Naive thymus-derived CD8-positive, alpha-beta T cell (primary cell): ENCODE measurements around the gene SLC9B1. TPM values are rescaled to one million over a fixed set of nuclear protein-coding genes. Genes with fewer than 3 reads are reported as not detected.
"Not testable (repeated sequence)": the region's sequence is repeated elsewhere in the genome, so short reads cannot be mapped to it uniquely, and the experiment has no call there.

Experiments
- ATAC-seq, 2 donors: fragments of 150-1000 bp; cut with Tn5 transposase in 1 of 2; sonication (Bioruptor Pico), chemical (Tn5 transposase) in 1 of 2; 1 replicate in 1 of 2; 2 replicates in 1 of 2; pipeline ENCODE4 v1.10.0; 2021; ENCODE audit warnings: mild to moderate bottlenecking in 2 of 2, moderate library complexity in 2 of 2
- POLR2A ChIA-PET: fragments of 350-600 bp; sonication (Branson Sonifier 250); formaldehyde crosslinking; loops from one replicate; lab custom pipeline; 2021; ENCODE audit warnings: antibody characterized with exemption; lab: Charles Lee
- DNase-seq, 10 donors: peaks; one replicate each; pipeline versions ENCODE4 v3.0.0 to v3.0.0-alpha.2; 2020 to 2022
- H3K27ac Mint-ChIP-seq, 10 donors: one replicate each; pipeline ENCODE4 v1.8.0; 2020 to 2022; ENCODE audit warnings: mild to moderate bottlenecking in 10 of 10, mixed read lengths in 10 of 10, moderate library complexity in 4 of 10, inconsistent platforms in 1 of 10
- H3K27me3 Mint-ChIP-seq, 5 donors: one replicate each; pipeline ENCODE4 v1.8.0; 2021 to 2022; ENCODE audit warnings: mixed read lengths in 5 of 5
- H3K36me3 Mint-ChIP-seq, 3 donors: one replicate each; pipeline ENCODE4 v1.8.0; 2020 to 2022; ENCODE audit warnings: mixed read lengths in 3 of 3, mild to moderate bottlenecking in 2 of 3, inconsistent platforms in 1 of 3
- H3K4me1 Mint-ChIP-seq, 4 donors: one replicate each; pipeline ENCODE4 v1.8.0; 2021 to 2022; ENCODE audit warnings: mixed read lengths in 4 of 4
- H3K4me3 Mint-ChIP-seq, 10 donors: one replicate each; pipeline ENCODE4 v1.8.0; 2020 to 2022; ENCODE audit warnings: mild to moderate bottlenecking in 10 of 10, mixed read lengths in 10 of 10, moderate library complexity in 6 of 10, inconsistent platforms in 1 of 10
- H3K9me3 Mint-ChIP-seq, 9 donors: one replicate each; pipeline ENCODE4 v1.8.0; 2020 to 2022; ENCODE audit warnings: mixed read lengths in 9 of 9, mild to moderate bottlenecking in 3 of 9, inconsistent platforms in 1 of 9, moderate library complexity in 1 of 9
- polyA plus RNA-seq, 3 donors: library from polyadenylated mRNA; unstranded; fragments of 300-500 nt; fragmentation: Illumina TruSeq; gene quantifications; one replicate each; pipeline ENCODE4 v1.2.3, GENCODE V29; 2021
- total RNA-seq, 8 experiments: library from RNA in 2 of 8; stranded (reverse) in 2 of 8; gene quantifications; one replicate each; pipeline ENCODE4 v1.2.3 and lab custom pipeline; 2021 to 2026

The SLC9B1 gene
- total and polyA plus RNA-seq, 5 experiments from 2014 or later = 1.7 to 7.3 (median 3.7) TPM

GRCh38 chr4:102896547-102896946 lies 123.0 kb downstream of the SLC9B1 start:
- H3K9me3 Mint-ChIP-seq, H3K27me3 Mint-ChIP-seq, H3K4me3 Mint-ChIP-seq, H3K27ac Mint-ChIP-seq, ATAC-seq, DNase-seq, H3K4me1 Mint-ChIP-seq, H3K36me3 Mint-ChIP-seq, POLR2A ChIA-PET: not testable (repeated sequence)

GRCh38 chr4:102889866-102890265 lies 129.6 kb downstream of the SLC9B1 start:
- POLR2A ChIA-PET, H3K9me3 Mint-ChIP-seq, H3K4me1 Mint-ChIP-seq, H3K27ac Mint-ChIP-seq, H3K4me3 Mint-ChIP-seq, ATAC-seq, H3K27me3 Mint-ChIP-seq, DNase-seq: not testable (repeated sequence)
- H3K36me3 Mint-ChIP-seq = peaks cover 0 to 14% (median 0%) of the 10 kb centered on the region in 3 donors

- H3K4me1 Mint-ChIP-seq, H3K4me3 Mint-ChIP-seq, POLR2A ChIA-PET, DNase-seq, H3K27ac Mint-ChIP-seq, H3K9me3 Mint-ChIP-seq, H3K27me3 Mint-ChIP-seq, ATAC-seq: not testable (repeated sequence)
- peaks cover 0 to 14% (median 0%) of the 10 kb centered on the region in 3 donors for H3K36me3 Mint-ChIP-seq
Measured at GRCh38 chr4:102888570-102888969, 130.9 kb downstream of the SLC9B1 start.

GRCh38 chr4:102883278-102883677 lies 136.2 kb downstream of the SLC9B1 start:
- peaks cover 4 to 15% (median 4%) of the 10 kb centered on the region in 3 donors for H3K36me3 Mint-ChIP-seq
- peaks cover 0 to 4% (median 3%) of the 10 kb centered on the region in 9 donors for H3K9me3 Mint-ChIP-seq
- POLR2A ChIA-PET = no interaction called here
- DNase-seq (no peak), ATAC-seq (no peak)
- peak overlapping the region in 3 of 10 donors; percentile 32 to 69 (median 60) for H3K27ac Mint-ChIP-seq
- peaks cover 10 to 15% (median 11%) of the 10 kb centered on the region in 4 donors for H3K4me1 Mint-ChIP-seq
- no peak overlapping the region for H3K4me3 Mint-ChIP-seq
- no peaks in the 10 kb centered on the region for H3K27me3 Mint-ChIP-seq

GRCh38 chr4:102881343-102881742 lies 138.2 kb downstream of the SLC9B1 start:
- Mint-ChIP-seq H3K4me3 (no peak overlapping the region), H3K9me3 (peaks cover 0 to 11% (median 3%) of the 10 kb centered on the region in 9 donors), H3K27ac (peak overlapping the region in 1 of 10 donors; percentile 16), H3K36me3 (peaks cover 5 to 22% (median 16%) of the 10 kb centered on the region in 3 donors), H3K27me3 (no peaks in the 10 kb centered on the region), H3K4me1 (peaks cover 10 to 15% (median 11%) of the 10 kb centered on the region in 4 donors)
- POLR2A ChIA-PET = no interaction called here
- no peak for DNase-seq
- no peak for ATAC-seq

- DNase-seq (no peak), ATAC-seq (no peak)
- Mint-ChIP-seq H3K4me3 (no peak overlapping the region), H3K27ac (no peak overlapping the region), H3K36me3 (peaks cover 10 to 35% (median 26%) of the 10 kb centered on the region in 3 donors), H3K4me1 (peaks cover 15 to 30% (median 18%) of the 10 kb centered on the region in 4 donors), H3K27me3 (no peaks in the 10 kb centered on the region), H3K9me3 (peaks cover 0 to 11% (median 3%) of the 10 kb centered on the region in 9 donors)
- POLR2A ChIA-PET = no interaction called here
Measured at GRCh38 chr4:102878901-102879300, 140.6 kb downstream of the SLC9B1 start.

- POLR2A ChIA-PET, ATAC-seq, H3K27ac Mint-ChIP-seq, DNase-seq, H3K27me3 Mint-ChIP-seq, H3K4me3 Mint-ChIP-seq: not testable (repeated sequence)
- peaks cover 0 to 11% (median 3%) of the 10 kb centered on the region in 9 donors for H3K9me3 Mint-ChIP-seq
- peaks cover 13 to 25% (median 20%) of the 10 kb centered on the region in 4 donors for H3K4me1 Mint-ChIP-seq
- peaks cover 10 to 37% (median 28%) of the 10 kb centered on the region in 3 donors for H3K36me3 Mint-ChIP-seq
Measured at GRCh38 chr4:102878349-102878748, 141.2 kb downstream of the SLC9B1 start.

- H3K4me1 Mint-ChIP-seq = peaks cover 14 to 27% (median 21%) of the 10 kb centered on the region in 4 donors
- H3K9me3 Mint-ChIP-seq = peaks cover 0 to 11% (median 3%) of the 10 kb centered on the region in 9 donors
- H3K27ac Mint-ChIP-seq, DNase-seq, H3K4me3 Mint-ChIP-seq, POLR2A ChIA-PET, H3K27me3 Mint-ChIP-seq, ATAC-seq: not testable (repeated sequence)
- H3K36me3 Mint-ChIP-seq = peaks cover 10 to 42% (median 29%) of the 10 kb centered on the region in 3 donors
Measured at GRCh38 chr4:102877477-102878106, 141.9 kb downstream of the SLC9B1 start.

- DNase-seq (no peak), ATAC-seq (no peak)
- peaks cover 19 to 54% (median 40%) of the 10 kb centered on the region in 4 donors for H3K4me1 Mint-ChIP-seq
- peak overlapping the region in 1 of 10 donors; percentile 35 for H3K27ac Mint-ChIP-seq
- POLR2A ChIA-PET = interaction anchor here (1.8 kb wide), 1 partner anchor 44 kb away, joined by 4 read pairs; the partner anchor contains the start of gene UBE2D3
- peaks cover 5 to 30% (median 17%) of the 10 kb centered on the region in 3 donors for H3K36me3 Mint-ChIP-seq
- no peak overlapping the region for H3K4me3 Mint-ChIP-seq
- H3K27me3 Mint-ChIP-seq = no peaks in the 10 kb centered on the region
- peaks cover 0 to 3% (median 0%) of the 10 kb centered on the region in 9 donors for H3K9me3 Mint-ChIP-seq
Measured at GRCh38 chr4:102871772-102872171, 147.7 kb downstream of the SLC9B1 start.

- Mint-ChIP-seq H3K27ac (peak overlapping the region; percentile 95 to 100 (median 99)), H3K36me3 (peaks cover under 1 to 9% (median 8%) of the 10 kb centered on the region in 3 donors), H3K4me1 (peaks cover 16 to 71% (median 50%) of the 10 kb centered on the region in 4 donors), H3K27me3 (no peaks in the 10 kb centered on the region), H3K9me3 (no peaks in the 10 kb centered on the region), H3K4me3 (peak overlapping the region; percentile 85 to 99 (median 97))
- DNase-seq (no peak), ATAC-seq (peak; percentile 42 to 44)
- POLR2A ChIA-PET = interaction anchor here (0.6 to 5.0 kb wide), 17 partner anchors 15 to 525 kb away, joined by 3 to 237 read pairs (median 4); partner anchors contain the start of genes MANBA, SLC39A8, SLC9B2 and UBE2D3
Measured at GRCh38 chr4:102869569-102870197, 149.8 kb downstream of the SLC9B1 start.

- Mint-ChIP-seq H3K27me3 (no peaks in the 10 kb centered on the region), H3K4me1 (peaks cover 15 to 74% (median 51%) of the 10 kb centered on the region in 4 donors), H3K36me3 (peaks cover 0 to 7% (median 6%) of the 10 kb centered on the region in 3 donors), H3K4me3 (peak within 1 kb of the TSS; percentile 85 to 99 (median 97)), H3K9me3 (no peaks in the 10 kb centered on the region), H3K27ac (peak within 1 kb of the TSS; percentile 95 to 100 (median 99))
- DNase-seq (peak; percentile 86 to 97 (median 94)), ATAC-seq (peak; percentile 83 to 88)
- POLR2A ChIA-PET = interaction anchor here (0.6 to 5.0 kb wide), 19 partner anchors 14 to 524 kb away, joined by 3 to 237 read pairs (median 4); partner anchors contain the start of genes MANBA, SLC39A8, SLC9B2 and UBE2D3
Measured at GRCh38 chr4:102868781-102869568, 150.5 kb downstream of the SLC9B1 start, which contains the start of gene CISD2. Gene CISD2 (plus strand): TSS chr4:102868992. CDS start chr4:102869085, 93 bp downstream.
